H1 (cell line): ENCODE results near the gene SEZ6. TPM values are rescaled to one million over a fixed set of nuclear protein-coding genes. Genes with fewer than 3 reads are reported as not detected.

Experiments
- BRCA1 ChIP-seq: IDR thresholded peaks from 2 replicates; pipeline ENCODE4 v1.6.1; 2012; ENCODE audit warnings: low read depth, low read length, improper control_type of control experiment
- CHD7 ChIP-seq: fragments of 300-600 bp; sonication (generic); IDR thresholded peaks from 2 replicates; pipeline ENCODE4 v1.7.1; 2012; ENCODE audit warnings: low read length, moderate library complexity, mild to moderate bottlenecking, inconsistent platforms; ENCODE audit not compliant: insufficient replicate concordance
- FOSL1 ChIP-seq: IDR thresholded peaks from 2 replicates; pipeline ENCODE4 v1.6.1; 2011; ENCODE audit warnings: mild to moderate bottlenecking, low read depth, low read length, moderate library complexity; ENCODE audit not compliant: insufficient read depth
- polyA plus RNA-seq, 7 experiments: library from polyadenylated mRNA; depleted of rRNA in 3 of 7; stranded (reverse) in 5 of 7; unstranded in 2 of 7; fragments of >200 nt in 5 of 7; fragments of 200-250 nt in 2 of 7; gene quantifications; 1 replicate in 5 of 7; 2 replicates in 1 of 7; 4 replicates in 1 of 7; pipeline versions ENCODE4 v1.2.1 to v1.2.3, GENCODE V29; 2011 to 2013; ENCODE audit warnings: missing spikeins in 2 of 7, mixed read lengths in 2 of 7
- total RNA-seq: library from RNA; stranded (reverse); fragmentation: NEBNext Ultra II Directional; extraction: Animal tissue kit (Norgen Biotek cat#: 25700); gene quantifications from 2 replicates; pipeline ENCODE4 v1.2.1, GENCODE V29; 2021

SEZ6 gene
- total and polyA plus RNA-seq, 2 of the 8 experiments (the other 6 are each of a cell fraction or from before 2014, with no cell fraction given): 6.9 to 16.1 TPM

- TF ChIP-seq CHD7: no peak
- no peak for TF ChIP-seq FOSL1
- TF ChIP-seq BRCA1: no peak
Observed at GRCh38 chr17:29051731-29052130, 45.9 kb upstream of the SEZ6 start (continued).
